GM12874 (cell line): ENCODE data around the gene NEURL4.

Experiments used
- TF ChIP-seq, protein P1 (sequence below): IDR thresholded peaks from 2 replicates; pipeline ENCODE4 v1.5.1; 2011; ENCODE audit warnings: low read depth, mild to moderate bottlenecking, control low read depth, low read length, moderate library complexity; ENCODE audit not compliant: insufficient read depth

The NEURL4 gene

DNA sequence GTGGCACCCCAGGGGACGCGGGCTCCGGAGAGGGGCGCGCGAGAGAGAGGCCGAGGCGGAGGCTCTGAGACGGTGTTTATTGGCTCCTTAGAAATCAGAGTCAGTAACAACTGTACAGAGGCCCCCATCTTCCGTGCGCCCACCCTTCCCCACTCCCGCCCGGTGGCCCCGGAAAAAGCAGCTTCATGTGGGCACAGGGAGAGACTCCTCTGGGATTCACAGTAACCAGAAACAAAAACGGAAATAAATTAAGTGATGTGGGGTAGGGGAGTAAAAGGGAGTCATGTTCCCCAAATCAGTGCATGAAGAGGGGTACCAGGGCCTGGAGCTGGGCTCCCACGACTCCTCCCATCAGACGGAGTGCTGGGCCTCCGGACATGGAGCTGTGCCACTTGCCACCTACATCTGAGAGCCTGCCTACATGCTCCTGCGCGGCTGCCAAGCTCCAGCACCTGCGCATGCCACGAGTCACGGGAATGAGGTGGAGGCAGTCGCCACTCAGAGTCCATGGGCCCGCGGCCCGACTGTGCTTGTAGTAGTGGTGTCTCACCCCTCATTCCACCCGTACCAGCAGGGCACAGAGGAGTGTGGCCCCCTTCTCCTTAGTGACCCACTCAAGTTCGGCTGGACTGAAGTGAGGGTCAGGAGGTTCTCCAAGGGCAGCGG is 13.4 kb downstream of the NEURL4 start:
- TF ChIP-seq, protein P1, sequence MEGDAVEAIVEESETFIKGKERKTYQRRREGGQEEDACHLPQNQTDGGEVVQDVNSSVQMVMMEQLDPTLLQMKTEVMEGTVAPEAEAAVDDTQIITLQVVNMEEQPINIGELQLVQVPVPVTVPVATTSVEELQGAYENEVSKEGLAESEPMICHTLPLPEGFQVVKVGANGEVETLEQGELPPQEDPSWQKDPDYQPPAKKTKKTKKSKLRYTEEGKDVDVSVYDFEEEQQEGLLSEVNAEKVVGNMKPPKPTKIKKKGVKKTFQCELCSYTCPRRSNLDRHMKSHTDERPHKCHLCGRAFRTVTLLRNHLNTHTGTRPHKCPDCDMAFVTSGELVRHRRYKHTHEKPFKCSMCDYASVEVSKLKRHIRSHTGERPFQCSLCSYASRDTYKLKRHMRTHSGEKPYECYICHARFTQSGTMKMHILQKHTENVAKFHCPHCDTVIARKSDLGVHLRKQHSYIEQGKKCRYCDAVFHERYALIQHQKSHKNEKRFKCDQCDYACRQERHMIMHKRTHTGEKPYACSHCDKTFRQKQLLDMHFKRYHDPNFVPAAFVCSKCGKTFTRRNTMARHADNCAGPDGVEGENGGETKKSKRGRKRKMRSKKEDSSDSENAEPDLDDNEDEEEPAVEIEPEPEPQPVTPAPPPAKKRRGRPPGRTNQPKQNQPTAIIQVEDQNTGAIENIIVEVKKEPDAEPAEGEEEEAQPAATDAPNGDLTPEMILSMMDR, result no peak

- TF ChIP-seq, protein P1, result no peak
Measured at GRCh38 chr17:7314719-7315569, 14.2 kb downstream of the NEURL4 start, which contains the start of gene GPS2. Gene GPS2 (minus strand): TSS chr17:7315360. CDS start chr17:7315052, 308 bp downstream.

DNA sequence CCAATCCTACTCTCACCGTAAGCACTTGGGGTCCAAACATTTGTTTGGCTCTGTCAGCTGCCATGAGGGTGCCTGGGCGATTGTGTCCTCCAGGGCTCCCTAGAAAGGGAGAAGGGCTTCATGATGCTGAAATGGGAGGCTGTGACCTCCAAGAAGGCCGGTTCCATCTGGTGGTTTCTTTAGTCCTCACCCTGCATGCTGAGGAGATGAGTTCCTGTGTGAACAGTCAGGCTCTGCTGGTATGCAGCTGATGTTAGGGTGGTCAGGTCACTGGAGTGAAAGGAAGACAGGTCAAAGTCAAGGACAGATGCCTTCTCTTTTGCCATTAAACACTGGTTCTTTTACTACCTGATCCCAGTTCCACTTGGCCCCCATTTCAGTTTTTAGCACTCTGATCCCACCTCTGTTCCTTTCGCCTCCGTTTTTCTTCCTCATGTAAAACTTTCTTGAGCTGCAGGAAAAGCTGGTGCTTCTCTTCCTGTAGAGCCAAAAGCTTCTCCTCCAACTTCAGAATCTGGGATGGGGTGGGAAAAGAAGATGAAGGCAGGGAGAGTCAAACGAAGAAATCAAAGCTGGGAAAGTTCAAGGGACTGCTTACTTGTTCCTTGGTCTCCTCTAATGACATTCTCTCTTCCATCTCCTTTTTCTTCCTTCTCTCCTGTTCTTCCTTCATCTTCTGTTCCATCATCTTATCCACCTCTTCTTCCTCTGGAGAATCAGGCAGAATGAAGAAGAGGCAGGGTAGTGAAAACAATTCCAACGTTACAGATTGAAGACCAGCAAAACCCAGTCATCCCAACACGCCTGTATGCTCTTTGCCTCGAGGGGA is 15.0 kb downstream of the NEURL4 start:
- TF ChIP-seq, protein P1, result no peak

GRCh38 chr17:7313088-7313889 is 15.8 kb downstream of the NEURL4 start:
- TF ChIP-seq, protein P1, result peak; percentile 11; the same call in 1 of the 2 replicates

- TF ChIP-seq, protein P1, result no peak
Measured at GRCh38 chr17:7312432-7313087, 16.6 kb downstream of the NEURL4 start.

DNA sequence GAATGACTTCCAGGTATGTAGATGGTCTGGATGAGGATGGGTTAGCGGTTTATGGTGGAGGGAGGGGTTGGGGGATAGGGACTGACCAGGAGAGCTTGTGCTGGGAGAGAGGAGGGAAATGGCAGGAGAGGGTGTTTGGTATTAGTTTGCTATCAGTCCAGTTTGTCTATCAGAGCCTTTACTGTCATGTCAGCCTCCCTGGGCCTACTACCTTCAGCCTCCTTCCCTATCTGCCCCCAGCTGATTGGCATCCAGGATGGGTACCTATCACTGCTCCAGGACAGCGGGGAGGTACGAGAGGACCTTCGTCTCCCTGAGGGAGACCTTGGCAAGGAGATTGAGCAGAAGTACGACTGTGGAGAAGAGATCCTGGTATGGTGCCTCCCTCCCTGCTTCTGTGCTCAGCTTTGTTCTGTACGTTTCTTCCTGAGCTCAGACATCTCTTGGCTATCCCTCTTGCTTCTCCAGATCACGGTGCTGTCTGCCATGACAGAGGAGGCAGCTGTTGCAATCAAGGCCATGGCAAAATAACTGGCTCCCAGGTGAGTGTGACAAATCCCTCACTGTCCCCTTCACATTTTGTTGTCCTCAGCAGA is 17.9 kb downstream of the NEURL4 start:
- TF ChIP-seq, protein P1, result no peak
